Measurements from ENCODE around the gene CHERP.
"Not testable (repeated sequence)": the region's sequence is repeated elsewhere in the genome, so short reads cannot be mapped to it uniquely, and the experiment has no call there.

The CHERP gene

DNA sequence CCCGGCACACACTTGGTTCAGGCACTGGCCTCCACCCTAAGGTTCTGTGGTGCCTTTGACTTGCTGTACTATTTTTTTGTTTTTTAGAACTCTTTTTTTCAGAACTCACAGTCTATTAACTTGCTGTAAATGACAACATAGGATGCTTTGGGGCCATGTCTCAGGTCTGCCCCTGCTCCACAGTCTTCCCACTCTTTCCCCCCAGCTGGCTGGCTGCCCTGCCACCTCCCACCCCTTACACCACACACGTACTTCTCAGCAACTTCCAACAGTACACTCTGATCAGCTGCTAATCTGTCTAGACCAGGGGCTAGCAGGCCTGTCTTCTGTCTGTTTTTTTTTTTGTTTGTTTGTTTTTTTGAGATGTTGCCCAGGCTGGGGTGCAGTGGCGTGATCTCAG is 38.0 kb downstream of the CHERP start:
- DNase-seq (ENCODE audit: low read depth) = no peak
- H3K4me3 ChIP-seq (ENCODE audit: low read depth, low read length) = no peak overlapping the region

GRCh38 chr19:16497837-16498236 is 44.4 kb downstream of the CHERP start:
- no peak overlapping the region for H3K4me3 ChIP-seq (ENCODE audit: low read depth, low read length)
- DNase-seq (ENCODE audit: low read depth) = no peak

DNA sequence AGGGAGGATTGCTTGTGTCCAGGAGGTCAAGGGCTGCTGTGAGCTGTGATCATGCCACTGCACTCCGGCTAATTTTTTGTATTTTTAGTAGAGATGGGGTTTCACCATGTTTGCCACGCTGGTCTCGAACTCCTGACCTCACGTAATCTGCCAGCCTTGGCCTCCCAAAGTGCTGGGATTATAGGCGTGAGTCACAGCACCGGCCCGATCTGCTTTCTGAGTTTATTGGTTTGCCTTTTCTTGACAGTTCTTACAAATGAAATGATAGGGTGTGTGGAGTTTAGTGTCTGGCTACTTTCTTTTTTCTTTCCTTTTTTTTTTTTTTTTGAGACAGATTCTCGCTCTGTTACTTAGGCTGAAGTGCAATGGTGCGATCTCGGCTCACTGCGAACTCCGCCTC is 45.2 kb downstream of the CHERP start:
- no peak for DNase-seq (ENCODE audit: low read depth)
- peak overlapping the region; percentile 84 for H3K4me3 ChIP-seq (ENCODE audit: low read depth, low read length)

- peak; percentile 7 for DNase-seq (ENCODE audit: low read depth)
- peak overlapping the region; percentile 84 for H3K4me3 ChIP-seq (ENCODE audit: low read depth, low read length)
Observed at GRCh38 chr19:16496613-16496983, 45.6 kb downstream of the CHERP start.

DNA sequence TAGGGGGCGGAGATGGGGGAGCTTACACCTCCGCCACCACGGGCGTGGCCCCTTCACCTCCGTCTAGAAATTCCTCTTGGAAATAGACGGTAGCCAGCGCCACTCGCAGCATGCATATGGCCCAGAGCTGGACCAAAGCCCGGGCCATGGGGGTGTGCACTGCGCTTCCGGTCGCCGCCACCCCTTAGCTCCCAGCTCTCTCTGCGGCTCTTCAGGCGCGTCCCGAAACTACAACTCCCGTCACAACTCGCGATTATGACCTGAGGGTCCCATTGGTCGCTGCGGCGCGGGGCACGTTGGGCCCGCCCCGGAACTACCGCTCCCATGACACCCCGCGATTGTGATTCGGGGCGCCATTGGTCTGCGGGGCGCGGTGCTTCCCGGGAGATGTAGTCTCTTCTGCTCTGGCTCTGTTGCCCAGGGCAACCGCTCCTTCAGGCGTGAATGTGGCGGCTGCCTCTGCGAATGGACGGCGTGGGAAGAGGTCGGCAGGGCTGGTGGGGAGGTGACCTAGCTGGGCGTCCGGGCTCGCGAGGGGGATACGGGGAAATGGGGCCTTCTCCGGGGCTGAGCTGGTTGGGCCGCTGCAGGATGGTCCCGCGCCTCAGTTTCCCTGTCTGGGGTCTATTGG is 46.1 kb downstream of the CHERP start, which contains the start of the genes C19orf44 and CALR3:
Gene C19orf44 (plus strand): TSS at position 413 of the 631 bp plus-strand sequence. CDS start 4,399 bp downstream, outside the sequence.
Gene CALR3 (minus strand): TSS at position 186 of the 631 bp plus-strand sequence. CDS start 38 bp downstream, at position 148.
- H3K4me3 ChIP-seq (ENCODE audit: low read depth, low read length) = peak within 1 kb of the TSS; percentile 84
- DNase-seq (ENCODE audit: low read depth) = peak; percentile 93

- H3K4me3 ChIP-seq (ENCODE audit: low read depth, low read length); DNase-seq (ENCODE audit: low read depth): not testable (repeated sequence)
Observed at GRCh38 chr19:16486476-16486875, 55.8 kb downstream of the CHERP start.

DNA sequence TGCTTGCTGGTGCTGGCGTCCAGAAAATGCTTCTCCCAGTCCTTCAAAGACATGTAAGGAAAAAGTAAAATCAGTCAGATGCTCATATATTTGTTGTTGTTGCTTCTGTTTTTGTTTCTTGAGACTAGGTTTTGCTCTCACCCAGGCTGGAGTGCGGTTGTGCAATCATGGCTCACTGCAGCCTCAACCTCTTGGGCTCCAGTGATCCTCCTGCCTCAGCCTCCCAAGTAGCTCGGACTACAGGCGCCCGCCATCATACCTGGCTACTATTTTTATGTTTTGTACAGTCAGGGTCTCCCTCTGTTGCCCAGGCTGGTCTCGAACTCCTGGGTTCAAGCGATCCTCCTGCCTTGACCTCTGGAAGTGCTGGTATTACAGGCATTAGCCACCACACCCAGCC is 59.5 kb downstream of the CHERP start:
- no peak overlapping the region for H3K4me3 ChIP-seq (ENCODE audit: low read depth, low read length)
- DNase-seq (ENCODE audit: low read depth) = no peak

GRCh38 chr19:16477311-16477710 is 64.9 kb downstream of the CHERP start:
- DNase-seq (ENCODE audit: low read depth) = no peak
- no peak overlapping the region for H3K4me3 ChIP-seq (ENCODE audit: low read depth, low read length)

- no peak for DNase-seq (ENCODE audit: low read depth)
- H3K4me3 ChIP-seq (ENCODE audit: low read depth, low read length) = no peak overlapping the region
Observed at GRCh38 chr19:16476401-16476800, 65.8 kb downstream of the CHERP start.

DNA sequence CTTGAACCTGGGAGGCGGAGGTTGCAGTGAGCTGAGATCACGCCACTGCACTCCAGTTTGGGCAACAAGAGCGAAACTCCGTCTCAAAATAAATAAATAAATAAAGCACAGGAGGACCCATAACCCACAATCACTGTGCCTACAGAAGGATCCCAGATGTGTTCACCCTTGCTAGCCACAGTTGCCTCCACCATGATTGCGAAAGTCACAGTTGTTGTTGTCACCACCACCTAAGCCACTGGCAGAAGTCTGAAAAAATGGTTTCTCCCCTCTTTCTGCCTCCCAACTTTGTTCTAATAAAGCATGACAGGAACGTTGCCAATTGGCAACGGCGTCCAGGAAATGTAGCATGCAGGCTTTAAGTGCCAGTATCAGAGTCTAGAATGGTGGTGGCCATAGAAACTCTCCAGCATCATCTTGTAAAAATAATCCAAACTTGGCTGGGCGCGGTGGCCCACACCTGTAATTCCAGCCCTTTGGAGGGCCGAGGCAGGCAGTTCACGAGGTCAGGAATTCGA is 68.3 kb downstream of the CHERP start:
- no peak for DNase-seq (ENCODE audit: low read depth)
- no peak overlapping the region for H3K4me3 ChIP-seq (ENCODE audit: low read depth, low read length)

DNA sequence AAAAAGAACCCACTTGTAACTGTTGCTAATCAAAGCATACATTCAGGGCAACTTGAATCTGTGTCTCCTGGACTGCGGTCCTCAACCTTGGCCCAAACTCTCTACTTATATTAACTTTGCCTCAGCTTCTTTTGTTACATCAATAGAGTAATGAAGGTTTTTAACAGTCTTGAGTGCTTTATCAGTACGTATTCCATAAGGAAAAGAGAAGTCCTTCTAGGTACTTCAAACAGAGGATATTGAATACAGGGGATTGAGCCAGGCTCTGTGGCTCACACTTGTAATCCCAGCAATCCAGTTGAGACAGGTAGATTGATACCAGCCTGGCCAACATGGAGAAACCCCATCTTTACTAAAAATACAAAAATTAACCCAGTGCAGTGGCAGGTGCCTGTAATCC is 69.2 kb downstream of the CHERP start:
- DNase-seq (ENCODE audit: low read depth) = no peak
- H3K4me3 ChIP-seq (ENCODE audit: low read depth, low read length) = no peak overlapping the region

- DNase-seq (ENCODE audit: low read depth) = not testable (repeated sequence)
- peak overlapping the region; percentile 58 for H3K4me3 ChIP-seq (ENCODE audit: low read depth, low read length)
Observed at GRCh38 chr19:16472559-16472899, 69.7 kb downstream of the CHERP start.

GRCh38 chr19:16470911-16471811 is 71.1 kb downstream of the CHERP start:
- peak; percentile 11 for DNase-seq (ENCODE audit: low read depth)

GRCh38 chr19:16470541-16470910 is 71.7 kb downstream of the CHERP start:
- no peak for DNase-seq (ENCODE audit: low read depth)
- peak overlapping the region; percentile 78 for H3K4me3 ChIP-seq (ENCODE audit: low read depth, low read length)

More at GRCh38 chr19:16470911-16471811, 71.1 kb downstream of the CHERP start:
- H3K4me3 ChIP-seq (ENCODE audit: low read depth, low read length) = peak overlapping the region; percentile 78

Data from skeletal muscle cell (primary cell).